ENCODE measurements around the gene CEP72.
"Not testable (repeated sequence)": the region's sequence is repeated elsewhere in the genome, so short reads cannot be mapped to it uniquely, and the experiment has no call there.

GRCh38 chr5:577214-577613 lies 34.9 kb upstream of the CEP72 start:
- not testable (repeated sequence) for TF ChIP-seq CTCF (IDR thresholded peaks at IDR 0.05; ENCODE audit: low read length); EZH2 (IDR thresholded peaks at IDR 0.05; ENCODE audit: borderline replicate concordance, low read length)
